GM23338 (cell line): ENCODE data around the gene SPTB.

Experiments
- CTCF ChIP-seq, 2 experiments: fragments of 200-600 bp in 1 of 2; sonication (generic) in 1 of 2; conservative IDR thresholded peaks; 2 replicates each; pipeline versions ENCODE4 v1.5.1 to v1.6.1; 2016 to 2017; ENCODE audit warnings: antibody characterized with exemption in 2 of 2, low read depth in 2 of 2, mild to moderate bottlenecking in 2 of 2, moderate library complexity in 1 of 2
- EZH2 ChIP-seq: fragments of 200-600 bp; sonication (generic); IDR thresholded peaks from one replicate; pipeline ENCODE4 v1.8.0; 2017; ENCODE audit warnings: antibody characterized with exemption, mild to moderate bottlenecking, low read depth; ENCODE audit not compliant: unreplicated experiment
- JUNB ChIP-seq: IDR thresholded peaks from one replicate; pipeline ENCODE4 v1.6.1; 2016; ENCODE audit warnings: antibody characterized with exemption; ENCODE audit not compliant: unreplicated experiment
- ZNF331 ChIP-seq: fragments of 250-450 bp; sonication (Bioruptor Pico); IDR thresholded peaks from 2 replicates; pipeline ENCODE4 v1.5.0; 2020; ENCODE audit warnings: low read depth, mild to moderate bottlenecking, moderate library complexity

GRCh38 chr14:64891173-64891838 lies 11.6 kb upstream of the SPTB start:
- no peak for TF ChIP-seq JUNB
- no peak for TF ChIP-seq CTCF (conservative IDR thresholded peaks at IDR 0.05; ENCODE audit: low read depth in 2 of 2)
- TF ChIP-seq EZH2 = no peak
- no peak for TF ChIP-seq ZNF331 (CRISPR knock-in tag)
